Right lobe of liver (tissue), 4 donors: ENCODE results near the gene GAL3ST3.

Experiments
- POLR2A ChIP-seq: fragments of 450-650 bp; IDR thresholded peaks from one replicate; pipeline ENCODE4 v1.6.1; 2017; ENCODE audit warnings: antibody characterized with exemption, mild to moderate bottlenecking
- TF ChIP-seq, protein P1 (sequence below), 4 donors: fragments of 200-600 bp in 3 of 4; fragments of 450-650 bp in 1 of 4; IDR thresholded peaks; one replicate each; pipeline versions ENCODE4 v1.5.1 to v1.8.0; 2016 to 2022; ENCODE audit warnings: antibody characterized with exemption in 4 of 4, mild to moderate bottlenecking in 2 of 4
- donor health status: DM: no; HTN: no; CAD: no.
- donor health status: DM: no; HTN: no; CAD: no.
- donor health status: DM: no; HTN: yes; CAD: no.

DNA sequence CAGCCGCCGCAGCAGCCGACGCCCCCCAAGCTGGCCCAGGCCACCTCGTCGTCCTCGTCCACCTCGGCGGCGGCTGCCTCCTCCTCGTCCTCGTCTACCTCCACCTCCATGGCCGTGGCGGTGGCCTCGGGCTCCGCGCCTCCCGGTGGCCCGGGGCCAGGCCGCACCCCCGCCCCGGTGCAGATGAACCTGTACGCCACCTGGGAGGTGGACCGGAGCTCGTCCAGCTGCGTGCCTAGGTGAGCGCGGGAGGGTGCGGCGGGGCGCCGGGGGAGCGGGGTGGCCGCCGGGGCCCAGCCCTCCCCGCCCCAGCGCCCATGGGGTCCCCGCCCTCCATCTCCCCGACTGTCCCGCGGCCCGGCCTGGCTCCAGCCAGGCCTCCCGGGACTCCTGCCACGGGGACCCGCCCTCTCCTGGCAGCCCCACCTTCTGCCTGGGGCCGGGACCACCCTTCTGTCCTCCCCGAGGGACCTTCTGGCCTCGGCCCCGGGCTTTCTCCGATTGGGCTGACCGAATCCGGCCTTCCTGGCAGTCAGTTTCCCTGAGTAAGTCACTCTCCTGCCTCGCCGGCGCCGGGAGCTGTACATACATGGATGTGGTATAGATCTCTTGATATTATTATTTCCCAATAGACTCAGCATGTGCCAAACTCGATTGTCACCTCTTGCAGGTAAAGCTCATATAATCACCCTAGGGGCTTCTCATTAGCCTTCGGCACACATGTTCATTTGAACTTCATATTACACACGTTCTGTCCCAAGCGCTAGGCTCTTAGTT is 21.8 kb upstream of the GAL3ST3 start:
- TF ChIP-seq, protein P1, sequence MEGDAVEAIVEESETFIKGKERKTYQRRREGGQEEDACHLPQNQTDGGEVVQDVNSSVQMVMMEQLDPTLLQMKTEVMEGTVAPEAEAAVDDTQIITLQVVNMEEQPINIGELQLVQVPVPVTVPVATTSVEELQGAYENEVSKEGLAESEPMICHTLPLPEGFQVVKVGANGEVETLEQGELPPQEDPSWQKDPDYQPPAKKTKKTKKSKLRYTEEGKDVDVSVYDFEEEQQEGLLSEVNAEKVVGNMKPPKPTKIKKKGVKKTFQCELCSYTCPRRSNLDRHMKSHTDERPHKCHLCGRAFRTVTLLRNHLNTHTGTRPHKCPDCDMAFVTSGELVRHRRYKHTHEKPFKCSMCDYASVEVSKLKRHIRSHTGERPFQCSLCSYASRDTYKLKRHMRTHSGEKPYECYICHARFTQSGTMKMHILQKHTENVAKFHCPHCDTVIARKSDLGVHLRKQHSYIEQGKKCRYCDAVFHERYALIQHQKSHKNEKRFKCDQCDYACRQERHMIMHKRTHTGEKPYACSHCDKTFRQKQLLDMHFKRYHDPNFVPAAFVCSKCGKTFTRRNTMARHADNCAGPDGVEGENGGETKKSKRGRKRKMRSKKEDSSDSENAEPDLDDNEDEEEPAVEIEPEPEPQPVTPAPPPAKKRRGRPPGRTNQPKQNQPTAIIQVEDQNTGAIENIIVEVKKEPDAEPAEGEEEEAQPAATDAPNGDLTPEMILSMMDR (IDR thresholded peaks at IDR 0.05): no peak
- TF ChIP-seq POLR2A: no peak
